ENCODE results near the gene TMEM44. TPM values are rescaled to one million over a fixed set of nuclear protein-coding genes. Genes with fewer than 3 reads are reported as not detected.
"Not testable (repeated sequence)": the region's sequence is repeated elsewhere in the genome, so short reads cannot be mapped to it uniquely, and the experiment has no call there.

The TMEM44 gene
- total RNA-seq, 1 experiment from 2014 or later: 6.5 TPM

GRCh38 chr3:194570898-194571297 is 62.3 kb downstream of the TMEM44 start:
- in situ Hi-C loops (cut with HindIII; ENCODE audit: low sequenced_read_pairs): no loop called here
- no peak for DNase-seq (ENCODE audit: low spot score)

- in situ Hi-C loops (cut with HindIII; ENCODE audit: low sequenced_read_pairs): no loop called here
- no peak for DNase-seq (ENCODE audit: low spot score)
Observed at GRCh38 chr3:194570235-194570634, 63.0 kb downstream of the TMEM44 start.

- in situ Hi-C loops (cut with HindIII; ENCODE audit: low sequenced_read_pairs): no loop called here
- DNase-seq (ENCODE audit: low spot score): no peak
Observed at GRCh38 chr3:194569252-194569651, 64.0 kb downstream of the TMEM44 start.

DNA sequence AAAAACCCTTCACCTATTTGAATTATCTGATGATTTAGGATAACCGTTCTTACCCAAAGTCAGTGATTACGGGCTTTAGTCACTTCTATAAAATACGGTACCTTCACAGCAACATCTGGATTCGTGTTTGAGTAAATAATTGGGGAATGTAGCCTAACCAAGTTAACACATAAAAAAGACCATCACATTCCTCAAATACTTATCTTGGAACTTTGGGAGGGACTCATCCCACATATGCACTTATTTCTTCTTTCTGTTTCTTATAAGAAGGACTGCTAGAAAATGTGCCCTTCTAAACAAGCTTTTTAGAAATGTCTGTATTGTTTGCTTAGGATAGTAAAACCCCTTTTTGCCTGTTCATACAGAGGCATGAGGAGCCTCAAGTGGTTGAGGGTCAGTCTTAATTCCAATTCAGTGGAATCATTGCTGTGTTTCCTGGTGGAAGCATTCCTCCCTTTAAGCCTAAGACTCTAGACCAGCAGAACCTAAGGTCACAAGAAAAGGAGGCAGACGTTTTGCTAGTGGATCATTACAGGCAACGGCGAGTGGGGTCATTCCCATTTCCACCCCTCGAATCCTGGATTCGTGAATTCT is 67.5 kb downstream of the TMEM44 start:
- no peak for DNase-seq (ENCODE audit: low spot score)
- in situ Hi-C loops (cut with HindIII; ENCODE audit: low sequenced_read_pairs): no loop called here

- in situ Hi-C loops (cut with HindIII; ENCODE audit: low sequenced_read_pairs): no loop called here
- DNase-seq (ENCODE audit: low spot score): no peak
Observed at GRCh38 chr3:194562986-194563385, 70.2 kb downstream of the TMEM44 start.

GRCh38 chr3:194561306-194561974 is 71.8 kb downstream of the TMEM44 start:
- in situ Hi-C loops (cut with HindIII; ENCODE audit: low sequenced_read_pairs): no loop called here
- no peak for DNase-seq (ENCODE audit: low spot score)

DNA sequence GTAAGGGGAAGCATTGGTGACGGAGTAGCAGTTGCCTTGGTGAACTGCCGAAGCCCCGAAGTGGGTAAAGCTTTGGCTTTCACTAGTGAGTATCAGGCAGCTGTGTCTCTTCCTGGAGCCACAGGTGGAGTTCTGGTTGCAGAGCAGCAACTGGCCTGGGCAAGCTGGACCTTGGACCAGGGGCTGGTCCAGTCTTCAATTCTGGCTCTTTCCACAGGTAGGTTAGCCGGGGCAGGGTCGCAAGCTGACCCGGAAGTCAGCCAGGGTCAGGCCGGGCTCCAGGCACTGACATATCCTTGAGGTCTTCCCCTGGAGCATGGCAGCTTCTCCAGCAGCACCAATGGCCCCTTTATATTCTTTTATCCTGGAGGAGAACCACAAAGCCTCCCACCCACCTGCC is 73.2 kb downstream of the TMEM44 start:
- in situ Hi-C loops (cut with HindIII; ENCODE audit: low sequenced_read_pairs): no loop called here
- no peak for DNase-seq (ENCODE audit: low spot score)

DNA sequence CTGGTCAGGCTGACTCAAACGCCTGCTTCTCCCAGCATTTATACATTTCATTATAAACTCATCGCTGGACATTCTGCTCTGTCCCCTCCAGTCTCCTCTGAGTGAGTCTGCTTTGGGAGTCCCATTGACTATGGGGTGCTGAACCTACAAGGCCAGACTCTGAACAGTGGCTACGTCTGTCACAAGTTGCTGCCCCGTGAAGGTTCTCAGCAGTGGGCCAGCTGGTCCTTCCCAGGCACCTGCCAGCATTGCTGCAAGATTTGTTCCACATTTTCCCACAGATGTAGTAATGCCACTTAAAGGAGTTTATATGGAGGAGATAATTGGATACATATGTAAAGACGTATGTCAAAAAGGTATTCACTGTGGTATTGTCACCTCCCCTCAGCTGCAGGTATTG is 73.7 kb downstream of the TMEM44 start:
- in situ Hi-C loops (cut with HindIII; ENCODE audit: low sequenced_read_pairs): no loop called here
- no peak for DNase-seq (ENCODE audit: low spot score)

GRCh38 chr3:194556086-194557056 is 76.8 kb downstream of the TMEM44 start:
- DNase-seq (ENCODE audit: low spot score): no peak
- in situ Hi-C loops (cut with HindIII; ENCODE audit: low sequenced_read_pairs): no loop called here

DNA sequence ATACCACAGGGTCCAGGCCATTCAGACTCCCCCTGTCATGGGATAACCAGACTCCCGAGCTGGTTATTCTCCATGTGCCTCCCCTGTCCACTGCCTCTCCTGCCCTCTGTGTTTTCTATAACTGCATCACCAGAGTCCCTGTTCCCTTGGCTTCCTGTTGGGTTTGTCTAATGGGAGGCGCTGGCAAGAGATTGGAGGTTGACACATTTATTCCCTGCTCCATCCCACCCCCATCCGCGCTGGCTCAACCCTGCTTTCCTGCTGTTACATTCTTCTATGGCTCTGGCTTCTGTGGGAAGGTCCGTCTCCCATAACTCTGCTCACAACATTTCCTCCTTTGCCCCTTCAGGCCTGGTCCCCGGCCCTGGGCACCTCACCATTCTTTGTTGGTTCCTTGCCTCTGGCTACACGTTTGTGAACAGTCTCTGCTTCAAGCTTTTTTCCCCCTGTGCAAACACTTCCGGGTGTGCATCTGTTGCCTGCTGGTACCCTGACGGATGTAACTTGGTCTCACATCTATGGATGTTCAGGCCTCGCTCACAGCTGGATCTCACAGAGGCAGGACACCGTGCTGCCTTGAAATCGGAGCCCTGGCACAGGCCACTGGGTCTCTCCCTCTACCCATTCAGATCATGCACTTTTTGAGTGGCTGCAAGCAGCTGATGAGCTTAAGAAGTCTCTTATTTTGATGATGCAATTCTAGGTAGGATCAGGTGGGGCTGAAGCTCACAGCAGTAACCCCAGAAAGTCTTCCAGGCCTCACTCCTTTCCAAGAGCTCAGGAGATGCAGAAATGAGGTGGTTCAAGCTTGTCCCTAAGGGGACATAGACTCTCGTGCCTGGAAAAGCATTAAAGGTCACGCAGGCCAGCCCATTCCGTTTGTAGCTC is 77.8 kb downstream of the TMEM44 start:
- in situ Hi-C loops (cut with HindIII; ENCODE audit: low sequenced_read_pairs): no loop called here
- no peak for DNase-seq (ENCODE audit: low spot score)

GRCh38 chr3:194554473-194555123 is 78.6 kb downstream of the TMEM44 start:
- in situ Hi-C loops (cut with HindIII; ENCODE audit: low sequenced_read_pairs): no loop called here
- DNase-seq (ENCODE audit: low spot score): no peak

DNA sequence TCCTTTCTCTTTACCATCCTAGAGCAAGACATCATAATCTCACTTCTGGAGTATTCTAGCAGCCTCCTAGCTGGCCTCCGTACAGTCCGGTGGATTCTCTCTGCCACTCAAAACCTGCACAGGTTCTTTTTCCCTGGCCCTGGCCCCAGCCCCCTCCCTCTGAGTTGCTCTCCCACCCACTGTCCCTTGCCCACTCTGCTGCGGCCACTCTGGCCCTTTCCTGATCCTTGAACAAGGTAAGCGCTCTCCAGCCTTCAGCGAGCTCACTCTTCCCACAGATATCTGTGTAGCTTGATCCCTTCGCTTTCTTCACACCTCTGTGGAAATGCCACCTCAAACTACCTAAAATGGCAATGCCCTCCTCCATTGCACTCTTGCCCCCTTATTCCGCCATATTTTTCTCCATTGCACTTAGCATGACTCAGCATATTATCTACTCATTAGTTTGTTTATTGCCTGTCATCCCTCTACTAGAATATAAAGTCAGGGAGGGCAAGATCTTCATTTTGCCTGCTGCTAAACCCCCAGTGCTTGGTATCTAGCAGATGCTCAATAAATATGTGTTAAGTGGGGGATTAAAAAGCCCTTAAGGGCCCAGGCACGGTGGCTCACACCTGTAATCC is 80.8 kb downstream of the TMEM44 start:
- in situ Hi-C loops (cut with HindIII; ENCODE audit: low sequenced_read_pairs): no loop called here
- DNase-seq (ENCODE audit: low spot score): no peak

DNA sequence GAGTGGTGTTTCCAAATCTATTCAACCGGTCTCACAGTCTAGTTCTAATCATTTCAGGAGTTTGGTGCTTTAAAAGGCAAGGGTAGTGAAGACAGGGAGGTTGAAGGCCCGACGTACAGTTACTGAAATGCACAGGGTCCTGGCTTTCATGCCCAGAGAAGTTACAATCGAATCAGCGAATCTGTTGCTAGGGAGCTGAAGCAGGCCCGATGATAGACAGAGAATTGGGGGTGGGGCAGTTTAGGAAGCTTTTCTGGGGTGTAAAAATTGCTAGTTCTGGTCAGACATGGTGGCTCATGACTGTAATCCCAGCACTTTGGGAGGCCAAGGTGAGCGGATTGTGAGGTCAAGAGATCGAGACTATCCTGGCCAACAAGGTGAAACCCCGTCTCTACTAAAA is 83.4 kb downstream of the TMEM44 start:
- DNase-seq (ENCODE audit: low spot score): no peak
- in situ Hi-C loops (cut with HindIII; ENCODE audit: low sequenced_read_pairs): no loop called here

DNA sequence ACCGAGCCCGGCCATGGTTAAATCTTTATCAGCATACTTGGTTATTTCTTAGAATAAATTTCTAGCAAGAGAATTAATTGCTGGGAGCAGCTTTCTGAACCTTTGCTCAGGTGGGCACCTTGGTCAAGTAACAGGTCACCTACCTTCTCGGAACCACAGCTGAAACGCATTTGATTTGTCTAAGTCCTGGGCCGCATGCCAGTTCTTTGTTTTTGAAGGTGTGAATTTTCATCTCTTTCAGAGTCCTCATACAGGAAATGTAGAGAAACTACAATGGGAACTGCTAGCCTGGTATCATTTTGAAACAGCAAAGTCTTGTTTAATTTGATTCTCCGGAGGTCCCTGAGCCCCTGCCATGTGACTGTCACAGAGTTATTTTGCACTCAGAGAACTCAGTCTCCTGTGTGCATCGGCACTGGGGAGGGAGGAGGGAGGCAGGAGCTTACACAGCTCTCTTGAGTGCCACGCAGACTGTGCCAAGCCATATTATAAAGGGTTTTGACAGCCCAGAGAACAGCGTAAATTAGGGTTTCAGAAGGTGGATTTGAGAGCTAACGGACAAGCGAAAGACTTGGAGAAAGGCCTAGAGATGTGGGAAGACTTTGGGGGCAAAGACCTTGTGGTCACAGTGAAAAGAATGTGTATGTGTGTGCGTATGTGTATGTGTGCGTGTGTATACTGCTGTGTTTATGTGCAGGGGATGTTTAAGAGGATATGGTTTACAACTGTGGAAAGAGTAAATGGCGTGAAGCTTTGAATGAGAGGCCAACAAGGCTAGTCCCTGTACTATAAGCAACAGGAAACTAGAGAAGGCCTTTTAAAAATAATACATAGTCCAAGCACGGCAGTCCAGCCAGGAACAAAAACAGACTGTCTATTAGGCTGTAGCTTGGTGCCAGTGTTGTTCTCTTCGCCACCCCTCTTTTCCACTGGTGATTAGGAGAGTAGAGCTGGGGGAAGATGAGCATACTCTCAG is 84.6 kb downstream of the TMEM44 start:
- DNase-seq (ENCODE audit: low spot score): no peak
- in situ Hi-C loops (cut with HindIII; ENCODE audit: low sequenced_read_pairs): no loop called here

DNA sequence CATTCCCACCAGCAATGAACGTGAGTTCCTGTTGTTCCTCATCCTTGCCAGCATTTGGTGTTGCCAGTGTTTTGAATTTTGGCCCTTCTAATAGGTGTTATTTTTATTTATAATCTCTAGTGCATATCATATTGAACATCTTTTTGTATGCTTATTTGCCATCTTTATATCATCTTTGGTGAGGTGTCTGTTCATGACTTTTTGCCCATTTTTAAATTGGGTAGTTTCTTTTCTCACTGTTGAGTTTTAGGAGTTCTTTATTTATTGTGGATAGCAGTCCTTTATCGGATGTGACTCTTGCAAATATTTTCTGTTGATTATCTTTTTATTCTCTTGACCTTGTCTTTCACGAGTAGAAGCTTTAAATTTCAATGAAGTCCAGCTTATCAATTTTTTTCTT is 86.2 kb downstream of the TMEM44 start:
- no peak for DNase-seq (ENCODE audit: low spot score)
- in situ Hi-C loops (cut with HindIII; ENCODE audit: low sequenced_read_pairs): no loop called here

GRCh38 chr3:194545538-194545937 is 87.7 kb downstream of the TMEM44 start:
- in situ Hi-C loops (cut with HindIII; ENCODE audit: low sequenced_read_pairs); DNase-seq (ENCODE audit: low spot score): not testable (repeated sequence)

- DNase-seq (ENCODE audit: low spot score): no peak
- in situ Hi-C loops (cut with HindIII; ENCODE audit: low sequenced_read_pairs): no loop called here
Observed at GRCh38 chr3:194543550-194543949, 89.7 kb downstream of the TMEM44 start.

Data from G401 (cell line).